Measurements from ENCODE around the gene DGAT2.

Gene DGAT2

DNA sequence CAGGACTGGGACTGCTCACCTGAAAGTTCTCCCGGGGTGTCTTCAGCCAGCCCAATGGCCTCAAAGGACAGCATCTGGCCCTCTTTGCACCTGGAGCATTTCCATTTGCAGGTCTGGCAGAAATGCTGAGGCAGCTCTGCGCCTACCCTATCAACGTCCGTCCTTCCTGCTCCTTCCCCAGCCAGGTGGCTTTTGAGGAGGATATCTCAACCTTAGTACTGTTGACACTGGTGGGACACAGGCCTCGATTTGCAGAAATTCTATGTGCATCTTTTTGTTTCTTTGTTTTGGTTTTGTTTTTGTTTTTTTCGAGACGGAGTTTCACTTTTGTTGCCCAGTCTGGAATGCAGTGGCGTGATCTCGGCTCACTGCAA is 45.9 kb upstream of the DGAT2 start:
- no peak overlapping the region for H3K4ac ChIP-seq (ENCODE audit: low read depth, low read length)
- WGBS (ENCODE audit: extremely low coverage, insufficient coverage, insufficient read length), result no CpG with 5 or more reads among the region's 9 CpGs
- no peaks in the 10 kb centered on the region for H3K79me2 ChIP-seq (ENCODE audit: control insufficient read depth, insufficient read depth, low read length, poor library complexity)
- no peak overlapping the region for H3K27ac ChIP-seq (ENCODE audit: low read depth, low read length)
- no peak overlapping the region for H3K4me3 ChIP-seq (ENCODE audit: low read depth, low read length)
- H2BK5ac ChIP-seq (ENCODE audit: low read depth, low read length, poor library complexity), result no peak overlapping the region
- H4K8ac ChIP-seq (ENCODE audit: low read depth, low read length), result no peak overlapping the region
- H3K4me1 ChIP-seq (ENCODE audit: control insufficient read depth in 1 of 2, insufficient read depth in 2 of 2, low read length in 2 of 2), result no peaks in the 10 kb centered on the region
- no peak overlapping the region for H3K23ac ChIP-seq (ENCODE audit: low read length)
- H2BK120ac ChIP-seq (ENCODE audit: insufficient read depth, low read length, poor library complexity), result no peak overlapping the region
- H3K27me3 ChIP-seq (ENCODE audit: insufficient read depth, low read length), result no peaks in the 10 kb centered on the region
- no peak overlapping the region for H2BK12ac ChIP-seq (ENCODE audit: low read length)
- H3K4me2 ChIP-seq (ENCODE audit: low read length), result no peak overlapping the region
- H4K12ac ChIP-seq (ENCODE audit: low read depth, low read length), result no peak overlapping the region
- H4K91ac ChIP-seq (ENCODE audit: low read depth, low read length), result no peak overlapping the region
- H2AFZ ChIP-seq (ENCODE audit: insufficient read depth, low read length, poor library complexity), result no peak overlapping the region
- no peak for DNase-seq
- H3K9me3 ChIP-seq (ENCODE audit: insufficient read depth, low read depth, low read length), result peaks cover 2% of the 10 kb centered on the region
- no peak overlapping the region for H3K14ac ChIP-seq (ENCODE audit: low read length)
- H2AK5ac ChIP-seq (ENCODE audit: low read length), result no peak overlapping the region
- H3K18ac ChIP-seq (ENCODE audit: low read length), result no peak overlapping the region
- no peaks in the 10 kb centered on the region for H3K79me1 ChIP-seq (ENCODE audit: low read length)
- H3K9ac ChIP-seq (ENCODE audit: low read length), result no peak overlapping the region
- no peaks in the 10 kb centered on the region for H3K36me3 ChIP-seq (ENCODE audit: control insufficient read depth in 1 of 2, insufficient read depth in 2 of 2, low read length in 2 of 2)

DNA sequence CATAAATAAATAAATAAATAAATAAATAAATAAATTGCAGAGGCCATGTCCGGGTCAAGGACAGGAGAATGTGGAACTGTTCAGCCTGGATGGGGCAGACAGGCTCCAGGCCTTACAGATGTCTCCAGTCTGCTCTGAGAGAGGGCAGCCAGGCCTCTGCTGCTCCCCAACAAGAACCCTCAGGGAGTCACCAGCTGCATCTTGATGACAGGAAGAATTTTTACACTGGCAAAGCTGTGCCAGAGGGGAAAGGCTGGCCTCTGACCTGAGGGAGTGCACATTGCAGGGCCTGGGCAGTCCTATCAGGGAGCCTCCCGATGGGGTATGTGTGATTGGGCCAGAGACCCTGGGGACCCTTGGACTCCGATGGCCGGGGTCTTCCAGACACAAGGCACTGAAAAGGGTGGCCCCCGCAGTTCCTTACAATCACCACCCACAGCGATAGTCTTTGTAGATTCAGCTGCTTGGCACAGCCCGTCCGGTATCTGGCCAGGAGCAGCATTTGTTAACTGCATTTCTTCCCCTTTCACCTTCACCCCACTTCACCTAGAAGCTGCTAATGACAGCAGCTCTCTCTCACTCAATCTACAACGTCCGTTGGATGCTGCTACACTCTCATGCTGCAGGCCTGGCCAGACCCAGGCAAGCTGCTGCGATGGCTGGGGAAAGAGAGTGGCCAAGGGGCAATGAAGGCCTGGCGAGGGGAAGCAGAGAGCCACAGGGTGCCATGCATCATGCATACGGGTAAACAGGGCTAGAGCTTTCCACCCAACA is 42.8 kb upstream of the DGAT2 start:
- Histone ChIP-seq H4K8ac (ENCODE audit: low read depth, low read length) (no peak overlapping the region), H2BK12ac (ENCODE audit: low read length) (no peak overlapping the region), H3K79me2 (ENCODE audit: control insufficient read depth, insufficient read depth, low read length, poor library complexity) (no peaks in the 10 kb centered on the region), H2BK5ac (ENCODE audit: low read depth, low read length, poor library complexity) (no peak overlapping the region), H3K27me3 (ENCODE audit: insufficient read depth, low read length) (no peaks in the 10 kb centered on the region), H3K4me2 (ENCODE audit: low read length) (no peak overlapping the region), H3K9ac (ENCODE audit: low read length) (no peak overlapping the region), H3K18ac (ENCODE audit: low read length) (no peak overlapping the region), H3K14ac (ENCODE audit: low read length) (no peak overlapping the region), H3K27ac (ENCODE audit: low read depth, low read length) (no peak overlapping the region), H2AK5ac (ENCODE audit: low read length) (no peak overlapping the region), H4K91ac (ENCODE audit: low read depth, low read length) (no peak overlapping the region), H3K79me1 (ENCODE audit: low read length) (no peaks in the 10 kb centered on the region), H3K9me3 (ENCODE audit: insufficient read depth, low read depth, low read length) (no peaks in the 10 kb centered on the region), H4K12ac (ENCODE audit: low read depth, low read length) (no peak overlapping the region), H2AFZ (ENCODE audit: insufficient read depth, low read length, poor library complexity) (no peak overlapping the region), H3K4ac (ENCODE audit: low read depth, low read length) (no peak overlapping the region), H3K23ac (ENCODE audit: low read length) (no peak overlapping the region), H2BK120ac (ENCODE audit: insufficient read depth, low read length, poor library complexity) (no peak overlapping the region), H3K4me3 (ENCODE audit: low read depth, low read length) (no peak overlapping the region), H3K4me1 (ENCODE audit: control insufficient read depth in 1 of 2, insufficient read depth in 2 of 2, low read length in 2 of 2) (no peaks in the 10 kb centered on the region), H3K36me3 (ENCODE audit: control insufficient read depth in 1 of 2, insufficient read depth in 2 of 2, low read length in 2 of 2) (no peaks in the 10 kb centered on the region)
- no peak for DNase-seq
- no CpG with 5 or more reads among the region's 13 CpGs for WGBS (ENCODE audit: extremely low coverage, insufficient coverage, insufficient read length)

DNA sequence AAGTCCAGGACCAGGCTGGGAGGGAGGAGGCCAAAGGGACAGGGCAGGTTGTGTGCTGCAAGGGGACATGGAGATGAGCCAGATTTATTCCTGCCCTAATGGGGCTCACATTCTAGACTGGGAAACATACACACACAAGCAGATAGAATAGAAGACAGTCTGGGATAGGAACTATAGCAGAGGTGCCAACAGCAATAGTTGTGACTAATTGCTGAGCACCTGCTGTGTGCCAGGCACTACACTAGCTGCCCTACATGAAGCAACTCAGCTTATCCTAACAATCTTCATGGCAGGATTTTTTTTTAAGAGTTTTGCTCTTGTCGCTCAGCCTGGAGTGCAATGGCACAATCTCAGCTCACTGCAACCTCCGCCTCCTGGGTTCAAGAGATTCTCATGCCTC is 39.6 kb upstream of the DGAT2 start:
- Histone ChIP-seq H3K27me3 (ENCODE audit: insufficient read depth, low read length) (no peaks in the 10 kb centered on the region), H3K23ac (ENCODE audit: low read length) (no peak overlapping the region), H3K4me1 (ENCODE audit: control insufficient read depth in 1 of 2, insufficient read depth in 2 of 2, low read length in 2 of 2) (no peaks in the 10 kb centered on the region), H2BK120ac (ENCODE audit: insufficient read depth, low read length, poor library complexity) (no peak overlapping the region), H4K8ac (ENCODE audit: low read depth, low read length) (no peak overlapping the region), H2BK12ac (ENCODE audit: low read length) (no peak overlapping the region), H4K91ac (ENCODE audit: low read depth, low read length) (no peak overlapping the region), H3K27ac (ENCODE audit: low read depth, low read length) (no peak overlapping the region), H3K9me3 (ENCODE audit: insufficient read depth, low read depth, low read length) (no peaks in the 10 kb centered on the region), H3K79me2 (ENCODE audit: control insufficient read depth, insufficient read depth, low read length, poor library complexity) (no peaks in the 10 kb centered on the region), H2AFZ (ENCODE audit: insufficient read depth, low read length, poor library complexity) (no peak overlapping the region), H3K79me1 (ENCODE audit: low read length) (no peaks in the 10 kb centered on the region), H2AK5ac (ENCODE audit: low read length) (no peak overlapping the region), H3K4me3 (ENCODE audit: low read depth, low read length) (no peak overlapping the region), H3K4ac (ENCODE audit: low read depth, low read length) (no peak overlapping the region), H2BK5ac (ENCODE audit: low read depth, low read length, poor library complexity) (no peak overlapping the region), H3K9ac (ENCODE audit: low read length) (no peak overlapping the region), H3K18ac (ENCODE audit: low read length) (no peak overlapping the region), H4K12ac (ENCODE audit: low read depth, low read length) (no peak overlapping the region), H3K14ac (ENCODE audit: low read length) (no peak overlapping the region), H3K4me2 (ENCODE audit: low read length) (no peak overlapping the region), H3K36me3 (ENCODE audit: control insufficient read depth in 1 of 2, insufficient read depth in 2 of 2, low read length in 2 of 2) (no peaks in the 10 kb centered on the region)
- WGBS (ENCODE audit: extremely low coverage, insufficient coverage, insufficient read length), result no CpG with 5 or more reads among the region's 2 CpGs
- no peak for DNase-seq

DNA sequence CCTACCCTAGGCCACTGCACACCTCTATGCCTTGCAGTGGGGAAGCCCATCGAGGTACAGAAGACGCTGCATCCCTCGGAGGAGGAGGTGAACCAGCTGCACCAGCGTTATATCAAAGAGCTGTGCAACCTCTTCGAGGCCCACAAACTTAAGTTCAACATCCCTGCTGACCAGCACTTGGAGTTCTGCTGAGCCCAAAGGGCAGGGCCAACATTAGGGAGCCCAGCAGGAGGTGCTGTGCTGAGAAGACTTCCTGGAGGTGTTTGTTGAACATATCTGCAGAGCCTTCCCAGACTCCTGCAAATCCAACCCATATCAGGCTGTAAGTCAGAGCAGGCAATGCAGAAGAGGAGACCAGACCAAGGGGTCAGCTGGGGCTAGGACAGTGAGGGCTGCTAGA is 37.5 kb upstream of the DGAT2 start:
- no CpG with 5 or more reads among the region's 5 CpGs for WGBS (ENCODE audit: extremely low coverage, insufficient coverage, insufficient read length)
- DNase-seq, result no peak
- no peak overlapping the region for H4K8ac ChIP-seq (ENCODE audit: low read depth, low read length)

More for the DNA sequence above, 37.5 kb upstream of the DGAT2 start:
- H4K12ac ChIP-seq (ENCODE audit: low read depth, low read length), result no peak overlapping the region
- no peaks in the 10 kb centered on the region for H3K79me2 ChIP-seq (ENCODE audit: control insufficient read depth, insufficient read depth, low read length, poor library complexity)
- no peak overlapping the region for H3K14ac ChIP-seq (ENCODE audit: low read length)
- no peak overlapping the region for H2BK12ac ChIP-seq (ENCODE audit: low read length)
- H3K4me3 ChIP-seq (ENCODE audit: low read depth, low read length), result no peak overlapping the region
- H3K4ac ChIP-seq (ENCODE audit: low read depth, low read length), result no peak overlapping the region
- H2AK5ac ChIP-seq (ENCODE audit: low read length), result no peak overlapping the region
- H3K79me1 ChIP-seq (ENCODE audit: low read length), result no peaks in the 10 kb centered on the region
- H2AFZ ChIP-seq (ENCODE audit: insufficient read depth, low read length, poor library complexity), result no peak overlapping the region
- no peaks in the 10 kb centered on the region for H3K9me3 ChIP-seq (ENCODE audit: insufficient read depth, low read depth, low read length)
- no peaks in the 10 kb centered on the region for H3K27me3 ChIP-seq (ENCODE audit: insufficient read depth, low read length)
- H3K4me2 ChIP-seq (ENCODE audit: low read length), result no peak overlapping the region
- H2BK120ac ChIP-seq (ENCODE audit: insufficient read depth, low read length, poor library complexity), result no peak overlapping the region
- no peak overlapping the region for H3K9ac ChIP-seq (ENCODE audit: low read length)
- H3K4me1 ChIP-seq (ENCODE audit: control insufficient read depth in 1 of 2, insufficient read depth in 2 of 2, low read length in 2 of 2), result no peaks in the 10 kb centered on the region
- H3K18ac ChIP-seq (ENCODE audit: low read length), result no peak overlapping the region
- H3K27ac ChIP-seq (ENCODE audit: low read depth, low read length), result no peak overlapping the region
- H4K91ac ChIP-seq (ENCODE audit: low read depth, low read length), result no peak overlapping the region
- no peak overlapping the region for H2BK5ac ChIP-seq (ENCODE audit: low read depth, low read length, poor library complexity)
- no peak overlapping the region for H3K23ac ChIP-seq (ENCODE audit: low read length)
- no peaks in the 10 kb centered on the region for H3K36me3 ChIP-seq (ENCODE audit: control insufficient read depth in 1 of 2, insufficient read depth in 2 of 2, low read length in 2 of 2)
